ENCODE results near the gene U2AF2.
A peak's percentile ranks its signal among the peaks of the same experiment; 100 is the strongest.

Gene U2AF2

GRCh38 chr19:55654868-55655647 is at the start of gene U2AF2:
TSS of gene U2AF2 (plus strand) at chr19:55655035. CDS start at chr19:55655105, 70 bp downstream.
- peak; percentile 96 for DNase-seq (ENCODE audit: low spot score)

GRCh38 chr19:55605207-55605636 is 49.6 kb upstream of the U2AF2 start:
- DNase-seq (ENCODE audit: low spot score) = peak; percentile 96

- DNase-seq (ENCODE audit: low spot score) = peak; percentile 84
Observed at GRCh38 chr19:55605637-55606470, 49.0 kb upstream of the U2AF2 start, which contains the start of gene ZNF865. TSS of gene ZNF865 (plus strand) at chr19:55605647. CDS start at chr19:55613619, 7,972 bp downstream.

- no peak for DNase-seq (ENCODE audit: low spot score)
Observed at GRCh38 chr19:55606471-55606787, 48.4 kb upstream of the U2AF2 start.

- no peak for DNase-seq (ENCODE audit: low spot score)
Observed at GRCh38 chr19:55606817-55607216, 48.0 kb upstream of the U2AF2 start.

GRCh38 chr19:55609326-55609725 is 45.5 kb upstream of the U2AF2 start:
- DNase-seq (ENCODE audit: low spot score) = no peak

GRCh38 chr19:55611300-55611982 is 43.4 kb upstream of the U2AF2 start:
- no peak for DNase-seq (ENCODE audit: low spot score)

GRCh38 chr19:55611983-55612645 is 42.7 kb upstream of the U2AF2 start:
- DNase-seq (ENCODE audit: low spot score) = no peak

GRCh38 chr19:55613396-55613795 is 41.4 kb upstream of the U2AF2 start:
- no peak for DNase-seq (ENCODE audit: low spot score)

- DNase-seq (ENCODE audit: low spot score) = no peak
Observed at GRCh38 chr19:55613930-55614710, 40.7 kb upstream of the U2AF2 start.

- DNase-seq (ENCODE audit: low spot score) = no peak
Observed at GRCh38 chr19:55614711-55615542, 39.9 kb upstream of the U2AF2 start.

- no peak for DNase-seq (ENCODE audit: low spot score)
Observed at GRCh38 chr19:55615543-55616394, 39.1 kb upstream of the U2AF2 start.

- no peak for DNase-seq (ENCODE audit: low spot score)
Observed at GRCh38 chr19:55616395-55616875, 38.4 kb upstream of the U2AF2 start.

GRCh38 chr19:55617426-55617825 is 37.4 kb upstream of the U2AF2 start:
- no peak for DNase-seq (ENCODE audit: low spot score)

GRCh38 chr19:55618426-55618825 is 36.4 kb upstream of the U2AF2 start:
- no peak for DNase-seq (ENCODE audit: low spot score)

- DNase-seq (ENCODE audit: low spot score) = no peak
Observed at GRCh38 chr19:55619286-55619685, 35.5 kb upstream of the U2AF2 start.

GRCh38 chr19:55620410-55621204 is 34.2 kb upstream of the U2AF2 start:
- DNase-seq (ENCODE audit: low spot score) = no peak

GRCh38 chr19:55621205-55621672 is 33.6 kb upstream of the U2AF2 start:
- no peak for DNase-seq (ENCODE audit: low spot score)
